Adrenal gland (tissue), 12 donors: Measurements from ENCODE around the gene WBP2. TPM values are rescaled to one million over a fixed set of nuclear protein-coding genes. Genes with fewer than 3 reads are reported as not detected.

Source experiments
- DNase-seq, 7 donors: peaks; one replicate each; pipeline ENCODE4 v3.0.0-alpha.2; 2019 to 2020
- H3K27ac ChIP-seq, 5 donors: fragments of 200-600 bp; sonication (generic) in 4 of 5; 1 replicate in 3 of 5; 2 replicates in 2 of 5; pipeline versions ENCODE4 v1.5.1 to v1.8.0; 2016 to 2020; ENCODE audit warnings: mild to moderate bottlenecking in 1 of 5
- H3K27me3 ChIP-seq: fragments of 200-600 bp; 2 replicates; pipeline ENCODE4 v1.8.0; 2021
- H3K36me3 ChIP-seq, 2 donors: fragments of 200-600 bp; replicated peaks in 1 of 2; 1 replicate in 1 of 2; 2 replicates in 1 of 2; pipeline versions ENCODE4 v1.5.1 to v1.8.0; 2018 to 2022
- H3K4me1 ChIP-seq, 2 donors: fragments of 200-600 bp; replicated peaks in 1 of 2; 1 replicate in 1 of 2; 2 replicates in 1 of 2; pipeline versions ENCODE4 v1.5.1 to v1.8.0; 2018 to 2021
- H3K4me3 ChIP-seq, 4 donors: fragments of 200-600 bp; sonication (generic) in 3 of 4; one replicate each; pipeline ENCODE4 v1.5.1; 2016 to 2018
- H3K9me3 ChIP-seq, 3 donors: fragments of 200-600 bp; sonication (generic) in 1 of 3; replicated peaks in 1 of 3; 1 replicate in 2 of 3; 2 replicates in 1 of 3; pipeline versions ENCODE4 v1.5.1 to v1.8.0; 2016 to 2021
- CTCF ChIP-seq, 6 experiments: fragments of 450-650 bp in 4 of 6; fragments of 200-600 bp in 2 of 6; sonication (generic) in 1 of 6; IDR thresholded peaks; 1 replicate in 5 of 6; 2 replicates in 1 of 6; pipeline versions ENCODE4 v1.5.1 to v1.8.0; 2016 to 2021; ENCODE audit warnings: antibody characterized with exemption in 6 of 6, mild to moderate bottlenecking in 2 of 6, moderate library complexity in 1 of 6
- POLR2A ChIP-seq, 2 donors: fragments of 450-650 bp; IDR thresholded peaks; one replicate each; pipeline ENCODE4 v1.6.1; 2017; ENCODE audit warnings: antibody characterized with exemption in 2 of 2, mild to moderate bottlenecking in 2 of 2, moderate library complexity in 1 of 2
- WGBS, 4 donors: extraction: QIAGEN DNeasy Blood & Tissue Kit in 2 of 4; methylation state at CpG; one replicate each; pipeline versions ENCODE4 v1.1.5 to v1.1.7; 2013 to 2017; 5-methylcytosine and 5-hydroxymethylcytosine counted together
- intact Hi-C, 2 donors: fragments of 100-400 bp; cut with DNase I; formaldehyde crosslinking; loops; one replicate each; pipeline versions ENCODE4 v1.14.1 to v1.15.0; 2022 to 2023
- polyA plus RNA-seq, 3 donors: library from polyadenylated mRNA; stranded (reverse); fragments of 200-250 nt in 2 of 3; fragments of 350-450 nt in 1 of 3; fragmentation: Illumina TruSeq in 1 of 3; extraction: RNeasy Lipid Tissue Mini Kit (QIAGEN cat#74804) in 1 of 3; gene quantifications; one replicate each; pipeline ENCODE4 v1.2.3, GENCODE V29; 2013 to 2014
- total RNA-seq, 9 donors: library from RNA; depleted of rRNA in 4 of 9; stranded (reverse); fragments of >200 nt in 4 of 9; fragments of 120-200 nt in 1 of 9; fragmentation: NEBNext Ultra II Directional in 1 of 9; extraction: Animal tissue kit (Norgen Biotek cat#: 25700) in 1 of 9; gene quantifications; one replicate each; pipeline versions ENCODE4 v1.1.0 to v1.2.4, GENCODE V29; 2013 to 2023
- donor health status: healthy with polysubstance abuse.
- donor health status: Bipolar disorder and iron deficiency.
- donor health status: DM: yes; HTN: yes; CAD: no.
- donor health status: DM: no; HTN: no; CAD: no.
- donor health status: DM: no; HTN: no; CAD: no.
- donor health status: DM: yes; HTN: yes; CAD: no.

WBP2 gene
- total and polyA plus RNA-seq, 12 donors, result 60.4 to 292 (median 223) TPM

- intact Hi-C loops, result no loop called here
- Histone ChIP-seq H3K36me3 (peaks cover 0 to 39% of the 10 kb centered on the region in 2 donors), H3K27ac (peak overlapping the region; percentile 71 to 97 (median 89)), H3K4me3 (peak overlapping the region in 1 of 4 donors; percentile 30), H3K4me1 (peaks cover 30 to 51% of the 10 kb centered on the region in 2 donors), H3K9me3 (no peaks in the 10 kb centered on the region), H3K27me3 (no peaks in the 10 kb centered on the region)
- TF ChIP-seq POLR2A (IDR thresholded peaks at IDR 0.05) (no peak), CTCF (IDR thresholded peaks at IDR 0.05) (no peak)
- peak; percentile 66 to 82 (median 80) for DNase-seq
- 22 to 46% (median 27%) methylated on average over 3 to 14 of the region's 14 CpGs for WGBS, 4 donors
These were observed 10.5 kb downstream of the WBP2 start for GRCh38 chr17:75844530-75845057.

GRCh38 chr17:75843577-75844529, 11.3 kb downstream of the WBP2 start, which contains the start of gene UNC13D:
UNC13D (minus strand) TSS chr17:75844404; CDS start chr17:75844337, 67 bp downstream.
- intact Hi-C loops, result no loop called here
- peak within 1 kb of the TSS in 1 of 4 donors; percentile 30 for H3K4me3 ChIP-seq
- DNase-seq, result peak in 6 of 7 donors; percentile 55 to 79 (median 66)

GRCh38 chr17:75842963-75843576, 12.1 kb downstream of the WBP2 start:
- 68 to 90% (median 81%) methylated on average over 5 to 22 of the region's 22 CpGs for WGBS, 4 donors
- Histone ChIP-seq H3K27ac (peak overlapping the region in 2 of 5 donors; percentile 88 to 97), H3K4me1 (peaks cover 23 to 36% of the 10 kb centered on the region in 2 donors), H3K4me3 (peak overlapping the region in 1 of 4 donors; percentile 30), H3K36me3 (peaks cover 0 to 24% of the 10 kb centered on the region in 2 donors), H3K27me3 (no peaks in the 10 kb centered on the region), H3K9me3 (no peaks in the 10 kb centered on the region)
- intact Hi-C loops, result no loop called here
- TF ChIP-seq CTCF (IDR thresholded peaks at IDR 0.05), result no peak
- no peak for TF ChIP-seq POLR2A (IDR thresholded peaks at IDR 0.05)
- DNase-seq, result no peak

More at GRCh38 chr17:75843577-75844529, 11.3 kb downstream of the WBP2 start, which contains the start of gene UNC13D:
- WGBS, 4 donors, result 50 to 82% (median 67%) methylated on average over 7 to 35 of the region's 35 CpGs
- Histone ChIP-seq H3K27me3 (no peaks in the 10 kb centered on the region), H3K36me3 (peaks cover 0 to 32% of the 10 kb centered on the region in 2 donors), H3K4me1 (peaks cover 23 to 44% of the 10 kb centered on the region in 2 donors), H3K27ac (peak within 1 kb of the TSS; percentile 71 to 97 (median 89)), H3K9me3 (no peaks in the 10 kb centered on the region)
- no peak for TF ChIP-seq POLR2A (IDR thresholded peaks at IDR 0.05)
- TF ChIP-seq CTCF (IDR thresholded peaks at IDR 0.05), result no peak

- H3K27ac ChIP-seq, result no peak overlapping the region
- TF ChIP-seq CTCF (IDR thresholded peaks at IDR 0.05), result no peak
- no peak for TF ChIP-seq POLR2A (IDR thresholded peaks at IDR 0.05)
- WGBS, 4 donors, result 88 to 100% (median 90%) methylated on average over 8 to 18 of the region's 18 CpGs
These were observed 12.7 kb downstream of the WBP2 start for GRCh38 chr17:75842411-75842810.

More at GRCh38 chr17:75842411-75842810, 12.7 kb downstream of the WBP2 start:
- Histone ChIP-seq H3K4me1 (peaks cover 23 to 32% of the 10 kb centered on the region in 2 donors), H3K36me3 (peaks cover 0 to 17% of the 10 kb centered on the region in 2 donors), H3K4me3 (no peak overlapping the region), H3K27me3 (no peaks in the 10 kb centered on the region), H3K9me3 (no peaks in the 10 kb centered on the region)
- intact Hi-C loops, result no loop called here
- no peak for DNase-seq
